GM12801 (cell line): Measurements from ENCODE around the gene ABCA2.

Source experiments
- CTCF ChIP-seq: IDR thresholded peaks from one replicate; pipeline ENCODE4 v1.5.1; 2011; ENCODE audit warnings: control low read depth; ENCODE audit not compliant: insufficient read length; ENCODE audit errors: extremely low read depth

ABCA2 gene

GRCh38 chr9:136958473-136958872 is 69.6 kb downstream of the ABCA2 start:
- TF ChIP-seq CTCF: no peak

- no peak for TF ChIP-seq CTCF
Measured at GRCh38 chr9:136957901-136958300, 70.1 kb downstream of the ABCA2 start.

GRCh38 chr9:136957461-136957860 is 70.6 kb downstream of the ABCA2 start:
- TF ChIP-seq CTCF: no peak
